Bronchial epithelial cell (primary cell): ENCODE data around the gene NUP155. TPM values are rescaled to one million over a fixed set of nuclear protein-coding genes. Genes with fewer than 3 reads are reported as not detected.
"Not testable (repeated sequence)": the region's sequence is repeated elsewhere in the genome, so short reads cannot be mapped to it uniquely, and the experiment has no call there.

Experiments
- DNase-seq: peaks from one replicate; pipeline ENCODE4 v3.0.0-alpha.2; 2010; ENCODE audit warnings: low read depth
- FAIRE-seq: peaks from 2 replicates; lab custom pipeline; 2011; peaks lifted over from hg19 to GRCh38; lab: Jason Lieb, UNC
- H3K27me3 ChIP-seq: 2 replicates; pipeline ENCODE4 v1.5.1; 2011; ENCODE audit warnings: low read length; ENCODE audit not compliant: control insufficient read depth, insufficient read depth
- H3K36me3 ChIP-seq: 2 replicates; pipeline ENCODE4 v1.5.1; 2011; ENCODE audit warnings: low read length; ENCODE audit not compliant: control insufficient read depth, insufficient read depth
- H3K4me3 ChIP-seq: 2 replicates; pipeline ENCODE4 v1.5.1; 2011; ENCODE audit warnings: mild to moderate bottlenecking, low read depth, low read length, control low read depth
- CTCF ChIP-seq: IDR thresholded peaks from 2 replicates; pipeline ENCODE4 v1.5.1; 2011; ENCODE audit warnings: mild to moderate bottlenecking, moderate library complexity, low read length, control low read depth, inconsistent platforms; ENCODE audit not compliant: insufficient read depth, severe bottlenecking
- total RNA-seq: library from RNA; depleted of rRNA; stranded (reverse); fragments of >200 nt; gene quantifications from 2 replicates; pipeline ENCODE4 v1.2.1, GENCODE V29; 2014

Gene NUP155
- total RNA-seq, 1 donor from 2014 or later: 24.0 TPM

- Histone ChIP-seq H3K36me3 (peaks cover 6% of the 10 kb centered on the region), H3K27me3 (no peaks in the 10 kb centered on the region), H3K4me3 (no peak overlapping the region)
- no peak for TF ChIP-seq CTCF
- DNase-seq: no peak
- no peak for FAIRE-seq
Observed at GRCh38 chr5:37391591-37391990, 20.7 kb upstream of the NUP155 start.

- DNase-seq: peak; percentile 79
- peak within 1 kb of the TSS; percentile 69 for H3K4me3 ChIP-seq
- peak; percentile 55 for TF ChIP-seq CTCF
- not testable (repeated sequence) for H3K36me3 ChIP-seq, H3K27me3 ChIP-seq, FAIRE-seq
Observed at GRCh38 chr5:37379100-37379628, 8.3 kb upstream of the NUP155 start, which contains the start of gene WDR70. Gene WDR70 (plus strand): TSS chr5:37379318. CDS start chr5:37379368, 50 bp downstream.

GRCh38 chr5:37378066-37378465 lies 7.2 kb upstream of the NUP155 start:
- H3K4me3 ChIP-seq, DNase-seq, H3K36me3 ChIP-seq, FAIRE-seq, H3K27me3 ChIP-seq: not testable (repeated sequence)

- FAIRE-seq: no peak
- no peaks in the 10 kb centered on the region for H3K27me3 ChIP-seq
- TF ChIP-seq CTCF: no peak
Observed at GRCh38 chr5:37375091-37375490, 4.2 kb upstream of the NUP155 start.

GRCh38 chr5:37370550-37370863 lies 399 bp downstream of the NUP155 start:
- H3K4me3 ChIP-seq: peak overlapping the region; percentile 91
- no peak for FAIRE-seq
- TF ChIP-seq CTCF: no peak
- DNase-seq: no peak
- H3K36me3 ChIP-seq: peaks cover 1% of the 10 kb centered on the region
- H3K27me3 ChIP-seq: no peaks in the 10 kb centered on the region

More at GRCh38 chr5:37375091-37375490, 4.2 kb upstream of the NUP155 start:
- Histone ChIP-seq H3K4me3 (no peak overlapping the region), H3K36me3 (no peaks in the 10 kb centered on the region)
- DNase-seq: no peak

- H3K4me3 ChIP-seq: no peak overlapping the region
- H3K27me3 ChIP-seq: no peaks in the 10 kb centered on the region
- no peak for TF ChIP-seq CTCF
- DNase-seq: no peak
- peaks cover 3% of the 10 kb centered on the region for H3K36me3 ChIP-seq
- FAIRE-seq: no peak
Observed at GRCh38 chr5:37355161-37355560, 15.7 kb downstream of the NUP155 start.

- not testable (repeated sequence) for H3K4me3 ChIP-seq, H3K27me3 ChIP-seq, FAIRE-seq, DNase-seq, H3K36me3 ChIP-seq
Observed at GRCh38 chr5:37342741-37343140, 28.2 kb downstream of the NUP155 start.

GRCh38 chr5:37334754-37335153 lies 36.2 kb downstream of the NUP155 start:
- H3K27me3 ChIP-seq, DNase-seq, H3K36me3 ChIP-seq, FAIRE-seq, H3K4me3 ChIP-seq: not testable (repeated sequence)
